Occipital lobe (tissue), 2 donors: ENCODE measurements around the gene LCLAT1. TPM values are rescaled to one million over a fixed set of nuclear protein-coding genes. Genes with fewer than 3 reads are reported as not detected.
"Not testable (repeated sequence)": the region's sequence is repeated elsewhere in the genome, so short reads cannot be mapped to it uniquely, and the experiment has no call there.

Source experiments
- DNase-seq: peaks from one replicate; lab custom pipeline; 2025; lab: John Stamatoyannopoulos, UW
- total RNA-seq: library from RNA; depleted of rRNA; stranded (reverse); fragments of >200 nt; gene quantifications from one replicate; pipeline ENCODE4 v1.2.3, GENCODE V29; 2014

The LCLAT1 gene
- total RNA-seq, 1 donor from 2014 or later = 34.8 TPM

DNA sequence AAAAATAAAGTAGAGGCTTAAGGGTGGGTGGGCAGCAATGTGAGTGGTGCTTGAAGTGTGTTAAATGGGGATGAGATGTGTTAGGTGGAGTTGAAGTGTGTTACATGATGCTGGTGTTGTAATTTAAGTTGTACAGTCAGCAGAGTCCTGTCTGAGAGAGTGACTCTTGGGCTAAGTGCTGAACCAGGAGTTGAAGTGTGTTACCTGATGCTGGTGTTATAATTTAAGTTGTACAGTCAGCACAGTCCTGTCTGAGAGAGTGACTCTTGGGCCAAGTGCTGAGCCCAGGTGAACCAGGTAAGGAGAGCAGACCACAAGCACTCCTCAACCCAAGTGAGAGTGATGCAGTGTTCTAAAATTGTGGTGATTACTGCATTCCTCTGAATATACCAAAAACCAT lies 40.6 kb downstream of the LCLAT1 start:
- no peak for DNase-seq

DNA sequence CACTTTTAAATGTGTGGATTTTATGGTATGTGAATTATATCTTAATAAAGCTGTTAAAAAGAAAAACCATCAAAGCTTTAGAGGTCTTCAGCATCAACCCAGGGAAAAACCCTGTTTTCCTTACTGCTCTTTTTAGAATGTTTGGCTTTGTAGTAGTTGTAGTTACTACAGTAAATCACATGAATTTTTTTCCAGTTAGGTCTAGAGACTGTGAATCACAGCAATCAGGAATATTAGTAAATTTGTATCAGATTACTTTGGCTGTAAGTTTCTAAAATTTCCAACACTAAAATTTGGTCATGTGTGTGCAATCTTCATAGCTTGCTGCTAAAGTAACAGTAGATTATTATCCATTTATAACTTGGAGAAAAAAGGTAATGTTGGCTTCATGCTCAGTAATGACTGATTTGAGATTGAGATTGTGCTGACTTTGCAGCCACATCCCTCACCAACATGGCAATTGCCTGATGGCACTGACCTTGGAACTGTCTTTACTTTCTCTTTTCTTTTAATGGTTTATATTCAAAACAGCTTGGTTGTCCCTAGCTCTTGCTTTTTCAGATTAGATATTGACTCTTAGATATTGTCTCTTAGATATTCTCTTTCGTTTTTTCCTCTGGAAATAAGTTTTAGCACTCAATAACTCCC lies 41.1 kb downstream of the LCLAT1 start:
- no peak for DNase-seq

DNA sequence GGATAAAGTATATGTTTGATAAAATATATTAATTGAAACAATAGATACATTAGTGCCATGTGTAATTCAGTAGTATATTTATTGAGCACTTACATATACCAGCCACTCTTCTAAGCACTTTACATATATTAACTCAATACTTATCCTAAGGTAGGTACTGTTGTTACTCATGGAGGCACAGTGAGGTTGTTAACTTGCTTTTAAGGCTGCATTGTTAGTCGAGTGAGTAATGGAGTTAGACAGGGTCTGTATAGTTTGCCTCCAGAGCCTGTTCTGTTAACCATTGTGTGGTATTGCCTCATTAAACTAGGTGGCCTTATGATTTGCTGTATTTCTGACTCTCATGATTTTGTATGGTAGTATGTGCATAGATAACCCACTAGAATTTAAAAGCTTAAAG lies 44.2 kb downstream of the LCLAT1 start:
- no peak for DNase-seq

DNA sequence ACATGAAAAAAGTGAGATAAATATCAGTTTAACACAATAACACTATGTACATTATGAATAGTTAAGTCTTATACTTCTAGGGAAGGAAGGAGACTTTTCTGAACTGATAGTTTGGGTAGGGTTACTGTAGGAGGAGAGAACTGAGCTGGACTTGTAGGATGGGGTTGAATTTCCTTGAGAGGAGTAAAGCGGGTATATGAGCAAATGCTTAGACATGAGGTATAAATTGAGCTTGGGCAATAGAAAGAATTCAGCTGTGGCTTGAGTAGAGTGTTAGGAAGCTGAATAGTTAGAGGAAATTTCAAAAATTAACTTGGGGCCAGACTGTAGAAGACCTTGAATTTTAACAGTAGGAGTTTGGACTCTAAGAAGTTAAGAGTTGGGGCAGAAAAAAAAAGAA lies 45.1 kb downstream of the LCLAT1 start:
- no peak for DNase-seq

DNA sequence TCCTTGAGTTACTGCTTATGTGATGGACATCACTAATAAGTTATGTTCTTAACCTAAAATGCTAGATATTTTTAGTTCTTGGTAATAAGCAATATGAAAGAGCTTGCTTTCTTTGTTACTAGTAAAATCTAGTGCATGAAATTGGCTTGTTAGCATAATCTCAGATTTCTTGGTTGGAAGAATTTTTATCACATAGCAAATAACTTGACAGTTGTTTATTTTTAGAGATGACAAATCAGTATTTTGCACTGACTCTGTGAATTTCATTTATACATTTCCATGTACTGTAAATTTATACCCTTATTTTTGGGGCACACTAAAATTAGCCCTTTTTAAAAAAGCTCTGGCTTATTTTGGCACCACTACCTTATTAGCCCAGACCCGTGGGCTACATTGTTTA lies 45.6 kb downstream of the LCLAT1 start:
- no peak for DNase-seq

DNA sequence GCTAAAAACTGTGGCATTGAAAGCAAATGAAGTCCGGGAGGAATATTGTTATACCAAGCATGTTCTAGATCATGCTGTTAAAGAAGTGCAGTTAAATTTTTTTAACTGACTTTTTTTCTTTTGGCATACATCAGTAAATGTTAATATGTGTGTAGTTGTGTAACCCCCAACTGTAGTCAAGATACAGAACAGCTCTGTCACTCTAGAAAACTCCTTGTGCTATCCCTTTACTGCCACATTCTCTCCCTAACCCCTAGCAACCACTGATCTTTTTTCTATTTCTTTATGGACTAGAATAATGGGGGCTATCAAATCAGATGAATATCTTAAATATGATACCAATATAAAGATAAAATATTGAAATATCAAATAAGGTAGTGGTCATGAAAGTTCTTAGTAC lies 46.4 kb downstream of the LCLAT1 start:
- no peak for DNase-seq

DNA sequence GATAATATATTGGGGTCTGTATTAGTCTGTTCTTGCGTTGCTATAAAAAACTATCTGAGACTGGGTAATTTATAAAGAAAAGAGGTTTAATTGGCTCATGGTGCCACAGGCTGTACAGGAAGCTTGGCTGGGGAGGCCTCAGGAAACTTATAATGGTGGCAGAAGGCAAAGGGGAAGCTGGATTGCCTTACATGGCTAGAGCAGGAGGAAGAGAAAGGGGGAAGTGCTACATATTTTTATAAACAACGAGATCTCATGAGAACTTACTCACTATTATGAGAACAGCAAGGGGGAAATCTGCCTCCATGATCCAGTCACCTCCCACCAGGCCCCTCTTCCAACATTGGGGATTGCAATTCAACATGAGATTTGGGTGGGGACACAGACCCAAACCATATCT lies 48.9 kb downstream of the LCLAT1 start:
- not testable (repeated sequence) for DNase-seq

DNA sequence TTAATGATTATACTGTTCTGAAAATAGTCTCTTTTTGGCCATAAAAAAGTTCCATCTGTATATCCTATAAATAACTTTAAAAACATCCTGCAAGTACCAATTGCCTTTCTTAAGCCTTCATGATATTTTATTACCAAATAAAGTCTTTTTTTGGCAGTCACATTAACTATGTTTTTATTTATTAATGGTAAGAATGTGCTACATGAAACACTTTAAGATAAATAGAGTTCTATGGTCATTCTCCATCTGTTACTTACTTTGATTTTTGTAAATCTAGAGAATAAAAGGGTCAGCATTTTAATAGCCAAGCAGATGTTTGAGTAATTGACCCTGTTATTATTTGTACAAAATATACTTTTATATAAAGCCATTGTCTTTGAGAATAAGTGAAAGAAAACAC lies 52.6 kb downstream of the LCLAT1 start:
- DNase-seq = no peak

DNA sequence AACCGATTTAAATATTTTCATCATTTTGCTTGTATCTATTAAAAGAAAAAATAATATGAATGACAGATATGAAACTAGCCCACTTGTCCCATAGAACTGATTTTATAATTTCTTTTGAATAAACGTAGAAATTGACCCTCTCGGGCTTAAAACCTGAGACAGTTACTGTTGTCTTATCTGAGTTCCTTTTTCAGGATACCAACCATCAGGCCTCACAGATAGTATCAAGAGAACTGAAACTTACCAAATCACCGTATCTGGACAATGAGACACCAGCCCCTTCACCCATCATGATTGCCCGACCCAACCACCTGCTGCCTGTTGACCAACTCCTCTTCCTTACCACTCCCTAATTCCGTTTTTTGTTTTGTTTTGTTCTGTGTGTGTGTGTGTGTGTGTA lies 53.7 kb downstream of the LCLAT1 start:
- DNase-seq = no peak

DNA sequence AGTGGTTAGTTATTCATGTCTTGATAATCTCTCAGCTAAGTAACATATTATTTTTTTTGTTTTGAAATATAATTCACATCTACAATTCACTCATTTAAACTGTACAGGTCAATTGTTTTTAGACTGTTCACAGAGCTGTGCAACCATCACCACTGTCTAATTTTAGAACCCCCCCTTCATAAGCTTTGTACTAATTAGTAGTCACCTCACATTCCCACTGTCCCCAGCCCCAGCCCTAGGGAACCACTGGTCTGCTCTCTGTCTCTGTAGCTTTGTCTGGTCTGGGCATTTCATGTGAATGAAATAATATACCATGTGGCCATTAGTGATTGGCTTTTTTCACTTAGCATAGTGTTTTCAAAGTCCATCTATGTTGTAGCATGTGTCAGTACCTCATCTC lies 55.3 kb downstream of the LCLAT1 start:
- no peak for DNase-seq

DNA sequence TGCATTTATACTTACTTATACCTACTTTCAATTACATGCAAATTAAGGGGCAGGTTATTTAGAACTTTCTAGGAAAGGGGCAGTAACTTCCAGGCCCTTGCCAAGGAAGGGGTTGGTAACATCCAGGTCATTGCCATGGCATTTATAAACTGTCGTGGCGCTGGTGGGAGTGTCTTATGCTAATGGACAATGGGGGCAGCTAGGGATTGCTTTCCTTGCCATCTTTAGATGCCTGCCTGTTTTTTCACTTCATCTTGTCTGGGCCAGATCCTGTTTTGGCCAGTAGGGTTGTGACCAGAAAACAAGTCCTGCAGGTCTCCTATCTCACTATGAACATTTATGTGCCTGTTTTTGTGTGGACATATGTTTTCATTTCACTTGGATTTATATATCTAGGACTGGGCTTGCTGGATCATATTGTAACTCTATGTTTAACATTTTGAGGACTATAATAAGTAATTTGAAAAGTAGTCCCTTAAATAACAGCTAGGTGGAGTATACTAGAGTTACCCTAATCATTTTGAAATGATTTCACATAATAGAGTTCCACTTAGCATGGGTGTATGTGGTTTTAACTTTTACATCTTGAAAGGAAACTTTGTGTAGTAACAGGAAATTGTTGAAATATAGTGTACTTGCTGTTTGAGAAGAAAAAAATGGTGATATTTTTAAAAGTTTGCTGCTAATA lies 56.1 kb downstream of the LCLAT1 start:
- DNase-seq = no peak

DNA sequence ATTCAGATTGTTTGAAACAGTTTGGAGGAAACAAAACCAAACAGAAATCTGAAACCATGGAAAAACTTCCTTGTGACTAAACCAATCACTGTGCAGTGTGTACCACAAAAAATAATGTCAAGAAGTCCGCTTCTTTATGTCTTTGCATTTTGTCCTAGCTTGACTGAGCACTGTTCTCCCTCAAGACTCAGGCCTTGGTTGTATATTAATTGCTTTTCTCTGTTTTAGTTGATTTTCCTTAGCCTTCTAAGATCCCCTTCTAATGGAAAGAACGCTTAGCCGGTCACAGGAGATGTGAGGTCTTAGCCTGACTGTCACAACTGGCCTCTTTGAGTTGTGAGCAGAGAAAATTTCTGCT lies 56.6 kb downstream of the LCLAT1 start:
- DNase-seq = no peak

DNA sequence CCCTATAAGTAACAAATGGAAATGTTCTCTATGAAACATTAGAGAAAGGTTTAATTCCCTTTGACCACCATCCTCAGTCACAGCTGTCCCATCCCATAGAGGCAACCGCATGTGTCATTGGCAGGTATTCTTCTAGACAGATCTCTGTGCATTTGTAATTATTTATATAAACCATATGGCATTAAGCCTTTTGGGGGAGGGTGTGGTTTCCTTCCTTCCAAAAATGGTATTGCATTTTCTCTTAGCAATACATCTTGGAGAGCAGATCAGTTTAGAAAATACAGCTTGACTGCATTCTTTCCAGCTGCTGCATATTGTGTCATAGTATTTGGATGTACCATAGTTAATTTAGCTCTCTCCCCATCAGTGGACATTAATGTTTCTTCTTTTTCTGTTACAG lies 57.7 kb downstream of the LCLAT1 start:
- no peak for DNase-seq

DNA sequence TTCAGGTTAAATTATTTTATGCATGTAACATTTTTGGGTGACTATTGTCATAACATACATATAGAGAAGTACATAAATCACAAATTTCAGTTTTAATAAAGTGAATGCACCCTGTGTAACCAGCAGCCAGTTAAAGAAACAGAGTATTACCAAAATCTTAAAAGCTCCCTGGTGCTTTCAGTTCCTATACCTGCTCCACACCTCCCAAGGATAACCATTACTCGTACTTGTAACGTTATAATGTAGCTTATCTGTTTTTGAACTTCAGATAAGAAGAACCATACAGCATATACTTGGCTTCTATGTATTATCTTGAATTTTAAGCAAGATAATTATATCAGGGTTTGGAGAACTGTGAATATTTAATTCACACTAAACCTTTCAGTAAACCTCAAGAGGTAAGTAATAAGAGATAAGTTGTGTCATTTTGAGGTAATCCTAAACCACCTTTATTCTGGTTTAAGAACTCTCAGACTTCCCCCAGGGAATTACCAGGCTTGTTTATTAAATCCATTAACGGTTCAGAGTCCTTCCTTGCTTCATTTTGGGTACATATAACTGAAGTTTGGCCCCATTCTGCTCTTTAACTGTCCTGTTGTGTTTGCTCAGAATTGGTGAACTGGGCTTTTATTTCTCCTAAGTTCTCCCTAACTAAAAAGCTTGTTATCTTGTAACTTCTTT lies 58.6 kb downstream of the LCLAT1 start:
- no peak for DNase-seq

DNA sequence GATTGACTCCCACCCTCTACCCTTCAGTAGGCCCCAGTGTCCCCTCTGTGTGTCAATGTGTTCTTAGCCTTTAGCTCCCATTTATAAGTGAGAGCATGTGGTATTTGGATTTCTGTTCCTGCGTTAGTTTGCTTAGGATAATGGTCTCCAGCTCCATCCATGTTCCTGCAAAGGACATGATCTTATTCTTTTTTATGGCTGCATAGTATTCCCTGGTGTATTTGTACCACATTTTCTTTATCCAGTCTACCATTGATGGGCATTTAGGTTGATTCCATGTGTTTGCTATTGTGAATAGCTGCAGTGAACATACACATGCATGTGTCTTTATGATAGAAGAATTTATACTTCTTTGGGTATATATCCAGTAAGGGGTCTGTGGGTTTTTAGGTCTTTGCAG lies 60.4 kb downstream of the LCLAT1 start:
- not testable (repeated sequence) for DNase-seq

DNA sequence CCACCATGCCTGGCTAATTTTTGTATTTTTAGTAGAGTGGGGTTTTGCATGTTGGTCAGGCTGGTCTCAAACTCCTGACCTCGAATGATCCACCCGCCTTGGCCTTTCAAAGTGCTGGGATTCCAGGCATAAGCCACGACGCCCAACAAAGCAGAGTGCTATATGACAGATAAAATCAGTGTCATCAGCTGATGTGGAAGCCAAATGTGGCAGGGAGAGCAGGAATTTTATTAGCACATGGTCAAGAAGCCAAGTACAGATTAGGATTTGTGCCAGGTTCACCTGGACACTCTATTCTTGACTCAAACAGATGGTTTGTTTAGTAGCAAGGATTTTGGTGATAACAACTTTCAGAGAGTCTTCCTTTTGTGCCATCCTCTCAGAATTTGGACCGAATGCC lies 62.7 kb downstream of the LCLAT1 start:
- no peak for DNase-seq

DNA sequence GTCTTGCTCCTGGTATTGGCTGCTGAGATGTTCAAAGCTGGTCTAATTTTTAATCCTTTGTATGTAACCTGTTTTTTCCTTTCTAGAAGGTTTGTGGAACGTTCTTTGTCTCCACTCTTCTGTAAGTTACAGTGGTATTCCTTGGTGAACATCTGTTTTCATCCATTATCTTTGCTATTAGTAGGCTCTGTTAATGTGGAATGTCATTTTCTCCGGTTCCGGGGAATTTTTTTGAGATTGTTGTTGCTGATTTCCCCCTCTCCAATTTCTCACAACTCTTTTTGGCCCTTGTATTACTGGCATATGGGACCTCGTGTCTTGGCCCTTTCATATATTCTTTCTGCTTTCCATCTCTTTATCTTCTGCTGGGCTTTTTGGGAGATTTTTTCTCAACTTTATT lies 63.4 kb downstream of the LCLAT1 start:
- DNase-seq = no peak

DNA sequence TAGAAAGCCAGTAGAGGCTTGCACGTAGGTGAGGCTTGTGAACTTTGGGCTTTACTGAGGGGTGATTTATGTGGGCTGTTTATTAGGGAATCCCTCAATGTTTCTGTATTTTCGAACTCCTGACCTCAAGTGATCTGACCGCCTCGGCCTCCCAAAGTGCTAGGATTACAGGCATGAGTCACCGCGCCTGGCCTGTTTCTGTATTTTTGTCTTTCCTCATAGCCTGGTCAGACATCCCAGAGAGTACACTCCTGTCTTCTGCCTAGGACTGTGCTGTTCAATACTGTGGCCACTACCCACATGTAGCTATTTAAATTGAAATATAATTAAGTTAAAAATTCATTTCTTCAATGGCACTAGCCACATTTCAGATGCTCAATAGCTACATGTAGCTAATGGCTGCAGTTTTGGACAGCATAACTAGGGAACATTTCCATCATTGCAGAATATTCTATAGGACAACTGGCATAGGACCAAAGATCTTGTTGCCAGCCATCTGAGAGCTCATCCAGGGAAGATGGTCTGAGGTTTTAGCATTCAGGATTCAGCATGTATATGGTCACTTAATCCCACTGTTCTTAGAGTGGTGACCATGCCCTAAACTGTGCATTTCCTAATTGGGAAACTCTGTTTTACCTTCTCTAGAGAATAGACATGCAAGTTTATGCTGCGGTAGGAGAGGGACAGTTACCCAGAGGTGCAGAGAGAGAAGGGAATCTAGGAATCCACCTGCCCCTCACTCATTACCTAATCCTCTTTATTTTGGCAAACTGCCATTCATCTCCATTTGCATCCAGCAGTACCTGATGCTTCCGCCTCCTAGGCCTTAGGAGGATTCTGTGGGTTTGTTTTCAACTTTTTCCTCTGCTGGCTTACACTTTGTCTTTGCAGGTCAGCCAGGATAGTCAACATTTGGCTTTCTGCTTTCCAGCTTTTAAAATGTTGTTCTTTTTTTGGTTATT lies 64.4 kb downstream of the LCLAT1 start:
- DNase-seq = no peak

DNA sequence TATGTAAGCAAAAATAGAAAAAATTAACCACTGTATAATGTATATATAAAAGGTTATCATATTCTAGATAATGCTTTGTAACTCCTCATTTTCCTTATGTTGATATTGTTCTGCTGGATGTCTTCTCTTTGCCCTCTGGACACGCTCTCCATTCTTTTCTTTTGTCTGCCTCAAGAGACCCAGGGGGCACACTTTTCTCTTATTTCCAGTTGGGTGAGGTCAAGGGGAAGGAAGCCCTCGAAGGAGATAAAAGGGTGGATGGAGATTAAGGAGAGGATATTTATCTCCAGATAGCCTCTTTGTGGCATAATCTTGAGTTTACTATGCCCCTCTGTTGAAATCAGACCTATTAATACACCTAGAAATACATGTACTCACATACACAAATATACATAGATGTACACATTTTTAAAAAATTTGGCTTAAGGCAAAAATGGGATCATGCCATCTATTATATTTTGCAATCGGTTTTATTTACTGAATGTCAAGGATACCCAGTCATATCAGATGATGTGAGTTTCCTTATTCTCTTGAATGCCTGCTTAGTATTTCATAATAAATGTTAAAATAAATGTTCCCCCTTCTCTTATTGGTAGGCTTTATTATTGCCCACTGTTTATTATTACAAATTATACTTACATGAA lies 65.3 kb downstream of the LCLAT1 start:
- DNase-seq = no peak

DNA sequence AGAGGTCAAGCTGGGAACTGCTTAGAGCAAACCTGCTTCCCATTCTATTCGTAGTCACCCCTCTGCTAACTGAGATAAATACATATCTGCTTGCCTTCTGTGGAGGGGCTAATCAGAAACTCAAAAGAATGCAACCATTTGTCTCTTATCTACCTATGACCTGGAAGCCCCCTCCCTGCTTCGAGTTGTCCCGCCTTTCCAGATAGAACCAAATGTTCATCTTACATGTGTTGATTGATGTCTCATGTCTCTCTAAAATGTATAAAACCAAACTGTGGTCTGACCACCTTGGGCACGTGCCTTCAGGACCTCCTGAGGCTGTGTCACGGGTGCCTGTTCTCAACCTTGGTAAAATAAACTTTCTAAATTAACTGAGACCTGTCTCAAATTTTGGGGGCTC lies 66.6 kb downstream of the LCLAT1 start:
- DNase-seq = not testable (repeated sequence)

DNA sequence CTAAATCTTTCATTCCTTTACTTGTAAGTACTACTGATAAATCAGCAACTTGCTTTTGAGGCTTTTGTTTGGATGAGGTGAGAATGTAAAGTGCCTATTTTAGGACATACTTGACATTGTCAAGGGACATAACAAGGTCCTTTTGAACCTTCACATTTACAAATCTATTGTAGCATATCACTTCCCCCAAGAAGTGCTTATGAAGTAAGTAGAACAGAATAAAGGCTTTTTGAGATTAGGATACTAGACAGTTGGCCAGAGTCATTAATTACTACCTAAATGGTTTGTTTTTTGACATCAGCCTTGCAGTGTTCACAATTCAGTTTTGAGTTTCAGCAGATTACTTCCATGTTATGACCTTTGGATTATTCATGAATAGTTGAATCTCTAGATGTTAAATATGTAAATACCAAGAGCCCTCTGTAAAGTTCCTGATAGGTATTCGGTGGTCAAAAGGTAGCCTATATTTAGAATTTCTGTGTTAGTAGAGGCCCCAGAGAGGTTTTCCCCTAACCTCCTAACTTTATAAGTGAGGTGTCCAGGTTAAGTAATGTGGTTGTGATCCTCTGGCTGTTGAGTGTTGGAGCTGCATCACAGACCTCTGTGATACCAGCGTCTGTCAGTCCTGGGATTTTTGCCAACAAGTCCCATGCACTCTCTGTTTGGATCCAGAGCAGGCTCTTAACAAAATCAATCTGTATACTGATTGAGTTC lies 67.2 kb downstream of the LCLAT1 start:
- DNase-seq = no peak
